Effector memory CD4-positive, alpha-beta T cell (primary cell): ENCODE data around the gene DEAF1.
"Not testable (repeated sequence)": the region's sequence is repeated elsewhere in the genome, so short reads cannot be mapped to it uniquely, and the experiment has no call there.

ENCODE experiments used
- DNase-seq, 3 donors: peaks; one replicate each; pipeline ENCODE4 v3.0.0-alpha.2; 2020
- H3K27ac ChIP-seq: 2 replicates; pipeline ENCODE4 v1.7.0; 2013; ENCODE audit warnings: mild to moderate bottlenecking, low read length, moderate library complexity; ENCODE audit not compliant: insufficient read depth, poor library complexity, severe bottlenecking
- H3K27me3 ChIP-seq: replicated peaks from 2 replicates; pipeline ENCODE4 v1.7.0; 2013; ENCODE audit warnings: mild to moderate bottlenecking, low read length; ENCODE audit not compliant: insufficient read depth, control insufficient read depth, poor library complexity, severe bottlenecking
- H3K36me3 ChIP-seq: 2 replicates; pipeline ENCODE4 v1.7.0; 2013; ENCODE audit warnings: mild to moderate bottlenecking, low read length, moderate library complexity; ENCODE audit not compliant: control insufficient read depth, insufficient read depth
- H3K4me1 ChIP-seq: 2 replicates; pipeline ENCODE4 v1.7.0; 2013; ENCODE audit warnings: low read length, mild to moderate bottlenecking; ENCODE audit not compliant: control insufficient read depth, insufficient read depth, poor library complexity, severe bottlenecking
- H3K4me3 ChIP-seq: 2 replicates; pipeline ENCODE4 v1.7.0; 2013; ENCODE audit warnings: low read length, low read depth, mild to moderate bottlenecking; ENCODE audit not compliant: insufficient read depth, poor library complexity, severe bottlenecking
- H3K9me3 ChIP-seq: 2 replicates; pipeline ENCODE4 v1.7.0; 2013; ENCODE audit warnings: mild to moderate bottlenecking, low read length, moderate library complexity; ENCODE audit not compliant: control insufficient read depth

Gene DEAF1

GRCh38 chr11:692824-693414 lies 2.1 kb downstream of the DEAF1 start:
- Histone ChIP-seq H3K9me3 (no peaks in the 10 kb centered on the region), H3K27ac (peak overlapping the region; percentile 61), H3K36me3 (peaks cover 4% of the 10 kb centered on the region), H3K4me3 (peak overlapping the region; percentile 4), H3K27me3 (no peaks in the 10 kb centered on the region), H3K4me1 (peaks cover 39% of the 10 kb centered on the region)
- DNase-seq, result peak in 1 of 3 donors; percentile 62

GRCh38 chr11:691710-692590 lies 3.1 kb downstream of the DEAF1 start:
- peaks cover 14% of the 10 kb centered on the region for H3K36me3 ChIP-seq
- H3K9me3 ChIP-seq, result no peaks in the 10 kb centered on the region
- H3K4me3 ChIP-seq, result no peak overlapping the region
- no peak for DNase-seq
- peak overlapping the region; percentile 7 for H3K27ac ChIP-seq
- H3K4me1 ChIP-seq, result peaks cover 39% of the 10 kb centered on the region
- no peaks in the 10 kb centered on the region for H3K27me3 ChIP-seq

GRCh38 chr11:690738-691633 lies 4.0 kb downstream of the DEAF1 start:
- Histone ChIP-seq H3K36me3 (peaks cover 23% of the 10 kb centered on the region), H3K9me3 (no peaks in the 10 kb centered on the region), H3K4me1 (peaks cover 34% of the 10 kb centered on the region), H3K27ac (peak overlapping the region; percentile 7), H3K4me3 (no peak overlapping the region), H3K27me3 (no peaks in the 10 kb centered on the region)
- DNase-seq, result no peak

- not testable (repeated sequence) for H3K27ac ChIP-seq, H3K4me3 ChIP-seq
- H3K36me3 ChIP-seq, result peaks cover 23% of the 10 kb centered on the region
These were observed 4.8 kb downstream of the DEAF1 start for GRCh38 chr11:690244-690643.

GRCh38 chr11:689625-690024 lies 5.4 kb downstream of the DEAF1 start:
- Histone ChIP-seq H3K4me1 (peaks cover 31% of the 10 kb centered on the region), H3K36me3 (peaks cover 25% of the 10 kb centered on the region), H3K27ac (no peak overlapping the region), H3K4me3 (no peak overlapping the region), H3K27me3 (no peaks in the 10 kb centered on the region), H3K9me3 (no peaks in the 10 kb centered on the region)
- no peak for DNase-seq

More at GRCh38 chr11:690244-690643, 4.8 kb downstream of the DEAF1 start:
- H3K4me1 ChIP-seq, result peaks cover 31% of the 10 kb centered on the region
- DNase-seq, H3K27me3 ChIP-seq, H3K9me3 ChIP-seq: not testable (repeated sequence)

- Histone ChIP-seq H3K4me1 (peaks cover 25% of the 10 kb centered on the region), H3K27me3 (no peaks in the 10 kb centered on the region), H3K4me3 (no peak overlapping the region), H3K9me3 (no peaks in the 10 kb centered on the region), H3K27ac (no peak overlapping the region), H3K36me3 (peaks cover 35% of the 10 kb centered on the region)
- no peak for DNase-seq
These were observed 6.3 kb downstream of the DEAF1 start for GRCh38 chr11:688681-689080.

GRCh38 chr11:687751-688150 lies 7.3 kb downstream of the DEAF1 start:
- Histone ChIP-seq H3K9me3 (no peaks in the 10 kb centered on the region), H3K4me3 (no peak overlapping the region), H3K36me3 (peaks cover 43% of the 10 kb centered on the region), H3K4me1 (peaks cover 18% of the 10 kb centered on the region), H3K27ac (no peak overlapping the region), H3K27me3 (no peaks in the 10 kb centered on the region)
- no peak for DNase-seq

GRCh38 chr11:686451-687243 lies 8.4 kb downstream of the DEAF1 start:
- H3K27ac ChIP-seq, result no peak overlapping the region
- peaks cover 54% of the 10 kb centered on the region for H3K36me3 ChIP-seq
- no peaks in the 10 kb centered on the region for H3K27me3 ChIP-seq
- peaks cover 9% of the 10 kb centered on the region for H3K4me1 ChIP-seq
- no peak overlapping the region for H3K4me3 ChIP-seq
- no peak for DNase-seq
- H3K9me3 ChIP-seq, result no peaks in the 10 kb centered on the region

- H3K9me3 ChIP-seq, result no peaks in the 10 kb centered on the region
- DNase-seq, result no peak
- no peak overlapping the region for H3K27ac ChIP-seq
- H3K4me1 ChIP-seq, result no peaks in the 10 kb centered on the region
- H3K27me3 ChIP-seq, result no peaks in the 10 kb centered on the region
- H3K36me3 ChIP-seq, result peaks cover 39% of the 10 kb centered on the region
- no peak overlapping the region for H3K4me3 ChIP-seq
These were observed 14.1 kb downstream of the DEAF1 start for GRCh38 chr11:680970-681369.
